SK-N-SH (cell line): ENCODE measurements around the gene BMAL1. TPM values are rescaled to one million over a fixed set of nuclear protein-coding genes. Genes with fewer than 3 reads are reported as not detected.

Experiments used
- CTCF ChIA-PET: fragments of 300-600, 350-600 bp; formaldehyde crosslinking; extraction: SDS; loops from one replicate; lab custom pipeline; 2021; lab: Yijun Ruan, JAX
- POLR2A ChIA-PET: fragments of 350-600 bp; sonication (Branson Sonifier 250); formaldehyde crosslinking; extraction: SDS; loops from one replicate; lab custom pipeline; 2020; ENCODE audit warnings: antibody characterized with exemption, inconsistent platforms; lab: Yijun Ruan, JAX
- DNase-seq: peaks from one replicate; pipeline ENCODE4 v3.0.0; 2012
- H2AFZ ChIP-seq: fragments of 200-600 bp; sonication (generic); 2 replicates; pipeline ENCODE4 v1.8.1; 2016; ENCODE audit warnings: antibody characterized with exemption, mild to moderate bottlenecking, low read depth
- H3F3A ChIP-seq: fragments of 200-600 bp; sonication (generic); replicated peaks from 2 replicates; pipeline ENCODE3; 2016; ENCODE audit warnings: antibody characterized with exemption, mild to moderate bottlenecking; ENCODE audit not compliant: insufficient read depth
- H3K27ac ChIP-seq, 2 experiments: fragments of 200-500 bp in 1 of 2; fragments of 200-600 bp in 1 of 2; sonication (Bioruptor generic) in 1 of 2; sonication (generic), shearing (Covaris generic) in 1 of 2; 2 replicates each; pipeline versions ENCODE4 v1.5.1 to v1.6.1; 2014 to 2016; ENCODE audit warnings: low read depth in 2 of 2, inconsistent platforms in 1 of 2, low read length in 1 of 2, mild to moderate bottlenecking in 1 of 2, mixed read lengths in 1 of 2
- H3K27me3 ChIP-seq: fragments of 200-600 bp; sonication (generic), shearing (Covaris generic); 2 replicates; pipeline ENCODE4 v1.6.1; 2016; ENCODE audit warnings: mixed run types; ENCODE audit not compliant: insufficient read depth
- H3K36me3 ChIP-seq, 2 experiments: fragments of 200-500 bp in 1 of 2; fragments of 200-600 bp in 1 of 2; sonication (Bioruptor generic) in 1 of 2; sonication (generic) in 1 of 2; replicated peaks in 1 of 2; 2 replicates each; pipeline versions ENCODE3 to v1.5.1; 2014 to 2016; ENCODE audit warnings: low read length in 1 of 2, mild to moderate bottlenecking in 1 of 2; ENCODE audit not compliant: insufficient read depth in 2 of 2, control insufficient read depth in 1 of 2
- H3K4me1 ChIP-seq, 2 experiments: fragments of 200-500 bp in 1 of 2; fragments of 200-600 bp in 1 of 2; sonication (Bioruptor generic) in 1 of 2; sonication (generic), shearing (Covaris generic) in 1 of 2; 2 replicates each; pipeline versions ENCODE4 v1.5.1 to v1.6.1; 2014 to 2016; ENCODE audit warnings: low read depth in 1 of 2, low read length in 1 of 2, mixed run types in 1 of 2; ENCODE audit not compliant: insufficient read depth in 2 of 2, control insufficient read depth in 1 of 2
- H3K4me2 ChIP-seq: fragments of 200-600 bp; sonication (generic), shearing (Covaris generic); 2 replicates; pipeline ENCODE4 v1.6.1; 2017; ENCODE audit warnings: mixed run types
- H3K4me3 ChIP-seq, 2 experiments: fragments of 200-500 bp in 1 of 2; fragments of 200-600 bp in 1 of 2; sonication (Bioruptor generic) in 1 of 2; sonication (generic), shearing (Covaris generic) in 1 of 2; 2 replicates each; pipeline versions ENCODE4 v1.5.1 to v1.8.1; 2014 to 2016; ENCODE audit warnings: low read depth in 2 of 2, inconsistent platforms in 1 of 2, low read length in 1 of 2, mild to moderate bottlenecking in 1 of 2, mixed read lengths in 1 of 2, moderate library complexity in 1 of 2
- H3K79me2 ChIP-seq: fragments of 200-600 bp; sonication (generic); 2 replicates; pipeline ENCODE4 v1.8.1; 2017; ENCODE audit warnings: mild to moderate bottlenecking; ENCODE audit not compliant: insufficient read depth
- H3K9ac ChIP-seq: fragments of 200-600 bp; sonication (generic); 2 replicates; pipeline ENCODE4 v1.6.1; 2017; ENCODE audit warnings: mixed run types
- H3K9me2 ChIP-seq: fragments of 200-600 bp; sonication (generic); 2 replicates; pipeline ENCODE4 v1.6.1; 2017; ENCODE audit warnings: mixed run types
- H3K9me3 ChIP-seq: fragments of 200-600 bp; sonication (generic); 2 replicates; pipeline ENCODE4 v1.6.1; 2017; ENCODE audit warnings: mixed run types, mild to moderate bottlenecking, moderate library complexity
- H4K20me1 ChIP-seq: fragments of 200-600 bp; sonication (generic); 2 replicates; pipeline ENCODE4 v1.6.1; 2017; ENCODE audit warnings: mild to moderate bottlenecking, mixed run types; ENCODE audit not compliant: insufficient read depth
- CHD2 ChIP-seq: fragments of 150-350 bp; IDR thresholded peaks from 2 replicates; pipeline ENCODE4 v1.6.1; 2018; ENCODE audit warnings: low read length; ENCODE audit not compliant: partially characterized antibody
- ELF1 ChIP-seq: IDR thresholded peaks from 2 replicates; pipeline ENCODE4 v1.4.0; 2012
- FOXJ3 ChIP-seq: sonication (generic); formaldehyde crosslinking; IDR thresholded peaks from 2 replicates; pipeline ENCODE4 v1.5.1; 2020; ENCODE audit warnings: mild to moderate bottlenecking, missing genetic modification reagents
- FOXM1 ChIP-seq: IDR thresholded peaks from 2 replicates; pipeline ENCODE4 v1.4.0; 2012; ENCODE audit warnings: low read depth, mild to moderate bottlenecking
- MAX ChIP-seq: IDR thresholded peaks from 2 replicates; pipeline ENCODE4 v1.4.0; 2012; ENCODE audit warnings: low read depth
- NRF1 ChIP-seq: IDR thresholded peaks from 2 replicates; pipeline ENCODE4 v1.6.1; 2012; ENCODE audit warnings: low read depth, mild to moderate bottlenecking, low read length
- POLR2AphosphoS5 ChIP-seq: IDR thresholded peaks from 2 replicates; pipeline ENCODE4 v1.6.1; 2012; ENCODE audit warnings: low read depth, low read length
- REST ChIP-seq: IDR thresholded peaks from 2 replicates; pipeline ENCODE4 v1.6.1; 2012; ENCODE audit warnings: mild to moderate bottlenecking, low read depth, low read length, moderate library complexity
- SMC3 ChIP-seq: IDR thresholded peaks from 2 replicates; pipeline ENCODE4 v1.6.1; 2012; ENCODE audit warnings: low read depth, low read length, improper control_type of control experiment
- TAF1 ChIP-seq: IDR thresholded peaks from 2 replicates; pipeline ENCODE4 v1.6.1; 2012; ENCODE audit warnings: low read depth, mild to moderate bottlenecking, low read length, moderate library complexity, borderline replicate concordance
- TCF12 ChIP-seq: IDR thresholded peaks from 2 replicates; pipeline ENCODE4 v1.4.0; 2012
- TEAD4 ChIP-seq: IDR thresholded peaks from 2 replicates; pipeline ENCODE4 v1.4.0; 2012; ENCODE audit warnings: mild to moderate bottlenecking, borderline replicate concordance; ENCODE audit not compliant: insufficient read depth
- YY1 ChIP-seq: IDR thresholded peaks from 2 replicates; pipeline ENCODE4 v1.4.0; 2012; ENCODE audit warnings: low read depth, mild to moderate bottlenecking
- WGBS: methylation state at CpG from one replicate; pipeline ENCODE4 v1.1.6; 2017; ENCODE audit warnings: low lambda C conversion rate; 5-methylcytosine and 5-hydroxymethylcytosine counted together
- polyA plus RNA-seq, 3 experiments: library from polyadenylated mRNA; depleted of rRNA; stranded (reverse); fragments of >200 nt; gene quantifications; 2 replicates each; pipeline ENCODE4 v1.2.3, GENCODE V29; 2012
- TF ChIP-seq, protein P1 (sequence below): IDR thresholded peaks from 2 replicates; pipeline ENCODE4 v1.4.0; 2012; ENCODE audit warnings: low read depth, borderline replicate concordance
- TF ChIP-seq, protein P2 (sequence below): IDR thresholded peaks from 2 replicates; pipeline ENCODE4 v1.4.0; 2012; ENCODE audit warnings: low read depth, borderline replicate concordance
- TF ChIP-seq, protein P3 (sequence below): fragments of 150-350 bp; IDR thresholded peaks from 2 replicates; pipeline ENCODE4 v1.6.1; 2016; ENCODE audit warnings: mild to moderate bottlenecking, low read depth, low read length

Gene BMAL1
- polyA plus RNA-seq, 1 of the 3 experiments (the other 2 are of a cell fraction): 6.5 TPM

DNA sequence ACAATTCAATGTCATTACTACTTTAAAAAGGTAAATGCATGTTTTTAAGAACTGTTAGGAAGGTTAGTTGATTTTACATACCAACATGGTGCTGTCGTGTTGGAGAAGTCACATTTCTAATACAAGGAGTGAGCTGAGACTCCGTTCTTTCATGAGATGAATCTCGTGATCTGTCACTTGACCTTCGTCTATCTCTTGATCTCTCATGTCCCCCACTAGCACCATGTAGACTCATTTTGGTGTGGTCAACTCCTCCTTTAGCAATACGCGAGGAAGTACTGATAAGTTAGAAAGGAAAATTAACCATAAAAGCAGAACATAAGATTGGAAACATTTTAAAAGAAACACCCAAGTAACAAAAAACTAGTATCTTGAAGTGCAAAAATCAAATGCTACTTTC, 144.0 kb downstream of the BMAL1 start:
- no peak for DNase-seq
- H3K27ac ChIP-seq: no peak overlapping the region
- H3K9ac ChIP-seq: no peak overlapping the region
- peaks cover 52% of the 10 kb centered on the region for H3K79me2 ChIP-seq
- H2AFZ ChIP-seq: no peak overlapping the region
- H3K4me1 ChIP-seq: no peaks in the 10 kb centered on the region; a peak in 1 of 4 replicates
- peaks cover 5% of the 10 kb centered on the region; the same call in 1 of the 2 replicates for H4K20me1 ChIP-seq
- no peaks in the 10 kb centered on the region for H3K27me3 ChIP-seq
- whole genome bisulfite sequencing: 95% methylated on average over 6 of the region's 6 CpGs
- H3K9me2 ChIP-seq: no peaks in the 10 kb centered on the region
- peaks cover 33 to 35% of the 10 kb centered on the region in 2 experiments for H3K36me3 ChIP-seq
- TF ChIP-seq FOXM1: no peak
- no peak for TF ChIP-seq FOXJ3 (CRISPR knock-in tag)
- TF ChIP-seq POLR2AphosphoS5: no peak
- no peak for TF ChIP-seq CHD2
- no peak for TF ChIP-seq TCF12
- no peak for TF ChIP-seq YY1
- TF ChIP-seq TAF1: no peak
- TF ChIP-seq, protein P1, sequence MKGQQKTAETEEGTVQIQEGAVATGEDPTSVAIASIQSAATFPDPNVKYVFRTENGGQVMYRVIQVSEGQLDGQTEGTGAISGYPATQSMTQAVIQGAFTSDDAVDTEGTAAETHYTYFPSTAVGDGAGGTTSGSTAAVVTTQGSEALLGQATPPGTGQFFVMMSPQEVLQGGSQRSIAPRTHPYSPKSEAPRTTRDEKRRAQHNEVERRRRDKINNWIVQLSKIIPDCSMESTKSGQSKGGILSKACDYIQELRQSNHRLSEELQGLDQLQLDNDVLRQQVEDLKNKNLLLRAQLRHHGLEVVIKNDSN: no peak
- TF ChIP-seq, protein P2, sequence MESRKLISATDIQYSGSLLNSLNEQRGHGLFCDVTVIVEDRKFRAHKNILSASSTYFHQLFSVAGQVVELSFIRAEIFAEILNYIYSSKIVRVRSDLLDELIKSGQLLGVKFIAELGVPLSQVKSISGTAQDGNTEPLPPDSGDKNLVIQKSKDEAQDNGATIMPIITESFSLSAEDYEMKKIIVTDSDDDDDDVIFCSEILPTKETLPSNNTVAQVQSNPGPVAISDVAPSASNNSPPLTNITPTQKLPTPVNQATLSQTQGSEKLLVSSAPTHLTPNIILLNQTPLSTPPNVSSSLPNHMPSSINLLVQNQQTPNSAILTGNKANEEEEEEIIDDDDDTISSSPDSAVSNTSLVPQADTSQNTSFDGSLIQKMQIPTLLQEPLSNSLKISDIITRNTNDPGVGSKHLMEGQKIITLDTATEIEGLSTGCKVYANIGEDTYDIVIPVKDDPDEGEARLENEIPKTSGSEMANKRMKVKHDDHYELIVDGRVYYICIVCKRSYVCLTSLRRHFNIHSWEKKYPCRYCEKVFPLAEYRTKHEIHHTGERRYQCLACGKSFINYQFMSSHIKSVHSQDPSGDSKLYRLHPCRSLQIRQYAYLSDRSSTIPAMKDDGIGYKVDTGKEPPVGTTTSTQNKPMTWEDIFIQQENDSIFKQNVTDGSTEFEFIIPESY: no peak
- TF ChIP-seq NRF1: no peak
- TF ChIP-seq ELF1: no peak
- TF ChIP-seq TEAD4: no peak
- TF ChIP-seq SMC3: no peak
- TF ChIP-seq MAX: no peak
- no peak for TF ChIP-seq REST
- TF ChIP-seq, protein P3, sequence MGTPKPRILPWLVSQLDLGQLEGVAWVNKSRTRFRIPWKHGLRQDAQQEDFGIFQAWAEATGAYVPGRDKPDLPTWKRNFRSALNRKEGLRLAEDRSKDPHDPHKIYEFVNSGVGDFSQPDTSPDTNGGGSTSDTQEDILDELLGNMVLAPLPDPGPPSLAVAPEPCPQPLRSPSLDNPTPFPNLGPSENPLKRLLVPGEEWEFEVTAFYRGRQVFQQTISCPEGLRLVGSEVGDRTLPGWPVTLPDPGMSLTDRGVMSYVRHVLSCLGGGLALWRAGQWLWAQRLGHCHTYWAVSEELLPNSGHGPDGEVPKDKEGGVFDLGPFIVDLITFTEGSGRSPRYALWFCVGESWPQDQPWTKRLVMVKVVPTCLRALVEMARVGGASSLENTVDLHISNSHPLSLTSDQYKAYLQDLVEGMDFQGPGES: no peak
- H3K9me3 ChIP-seq: peaks cover 11% of the 10 kb centered on the region; the same call in 1 of the 2 replicates
- ChIA-PET CTCF (interaction anchor here (1.7 kb wide), 1 partner anchor 36 kb away, joined by 5 read pairs; no protein-coding TSS in a partner anchor), POLR2A (no interaction called here)
- peaks cover 14% of the 10 kb centered on the region for H3F3A ChIP-seq
- H3K4me3 ChIP-seq: no peak overlapping the region
- no peak overlapping the region for H3K4me2 ChIP-seq
